NCI-H82 (cell line): ENCODE data around the gene TPK1.
"Not testable (repeated sequence)": the region's sequence is repeated elsewhere in the genome, so short reads cannot be mapped to it uniquely, and the experiment has no call there.

Experiments used
- DNase-seq: peaks from one replicate; lab custom pipeline; 2025; lab: John Stamatoyannopoulos, UW

Gene TPK1

DNA sequence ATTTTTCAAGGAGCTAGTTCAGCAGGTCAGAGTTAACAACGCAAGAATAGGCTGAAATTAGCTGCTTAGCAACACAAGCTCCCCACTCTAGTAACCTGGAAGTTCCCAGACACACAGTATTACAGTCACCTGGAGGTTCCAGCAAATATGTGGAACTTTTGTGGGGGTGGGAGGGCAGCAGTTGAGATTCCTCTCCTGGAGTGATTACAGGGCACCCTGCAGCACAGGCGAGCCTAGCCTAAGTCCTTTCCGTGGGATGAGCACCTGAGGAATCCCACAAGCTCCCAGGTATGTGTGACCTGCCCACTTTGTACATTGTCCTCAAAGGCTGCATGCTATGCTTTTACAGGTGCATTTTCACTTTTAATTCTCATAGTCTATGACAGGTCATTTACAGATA is 13.6 kb downstream of the TPK1 start:
- no peak for DNase-seq

DNA sequence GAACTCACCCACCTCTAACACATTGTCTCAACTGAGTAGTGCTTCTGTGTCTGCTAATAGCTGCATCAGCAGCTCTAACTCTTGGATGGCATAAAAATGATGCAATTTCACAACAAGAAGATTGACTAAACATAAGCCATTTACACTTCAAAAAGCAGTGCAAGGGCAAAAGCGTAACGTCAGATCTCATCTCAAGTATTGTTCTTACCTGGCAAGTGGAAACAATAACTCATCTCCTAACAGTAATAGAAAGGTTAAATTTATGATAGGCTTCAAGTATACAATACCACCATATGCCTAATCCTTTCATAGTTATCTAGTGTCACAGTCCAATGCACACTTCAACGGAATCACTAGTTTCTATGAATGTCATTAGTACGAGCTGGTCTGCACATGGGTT is 14.8 kb downstream of the TPK1 start:
- peak; percentile 71 for DNase-seq

DNA sequence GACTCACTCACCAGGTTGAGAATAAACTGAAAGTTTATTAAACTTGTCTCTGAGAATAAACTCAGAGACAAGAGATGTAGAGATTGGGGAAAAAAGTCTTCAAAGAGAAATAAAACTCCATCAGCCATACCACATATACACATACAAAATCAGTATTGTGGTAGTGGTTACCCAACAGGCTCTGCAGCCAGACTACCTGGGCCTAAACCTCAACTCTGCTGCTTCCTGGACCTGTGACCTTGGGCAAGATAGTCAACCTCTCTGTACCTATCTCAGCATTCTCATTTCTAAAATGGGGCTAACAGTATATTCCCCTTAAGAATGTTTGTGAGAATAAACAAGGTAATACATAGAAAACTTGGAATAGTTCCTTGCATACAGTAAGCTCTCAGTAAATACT is 15.3 kb downstream of the TPK1 start:
- no peak for DNase-seq

DNA sequence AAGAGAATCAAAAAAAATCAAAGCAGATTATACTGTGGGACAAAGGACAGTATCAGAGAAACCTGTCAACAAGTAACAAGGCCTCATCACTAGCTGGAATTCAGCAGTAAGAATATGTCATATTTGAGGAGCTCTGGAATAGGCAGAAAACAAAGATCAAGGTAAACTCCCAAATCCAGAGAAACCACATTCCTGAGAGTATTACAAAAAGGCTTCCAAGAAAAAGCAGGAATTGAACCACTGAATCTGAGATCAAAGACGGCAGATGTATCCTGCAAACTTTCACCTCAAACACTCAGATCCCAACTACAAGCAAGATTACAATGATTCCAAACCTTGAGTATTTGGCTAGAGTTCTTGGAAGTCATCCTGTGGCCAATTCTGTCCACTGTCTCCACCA is 16.3 kb downstream of the TPK1 start:
- DNase-seq, result no peak

DNA sequence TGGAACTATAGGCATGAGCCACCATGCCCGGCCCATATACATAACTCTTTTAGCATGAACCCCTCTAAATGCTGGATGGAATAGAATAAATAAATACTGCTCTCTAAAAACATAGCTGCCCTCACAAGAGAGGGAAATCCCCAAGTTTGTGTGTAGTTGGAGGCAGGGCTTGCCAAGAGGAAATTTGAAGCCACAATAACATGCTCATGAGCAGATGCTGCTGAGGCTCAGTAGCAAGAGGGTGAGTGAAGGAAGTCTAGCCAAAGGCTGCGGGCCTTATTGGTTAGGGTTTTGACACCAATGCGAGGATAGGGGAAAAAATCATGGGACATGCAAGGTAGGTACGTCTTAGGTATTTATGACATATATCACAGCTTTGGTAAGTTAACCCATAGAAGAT is 17.3 kb downstream of the TPK1 start:
- DNase-seq, result peak; percentile 8

DNA sequence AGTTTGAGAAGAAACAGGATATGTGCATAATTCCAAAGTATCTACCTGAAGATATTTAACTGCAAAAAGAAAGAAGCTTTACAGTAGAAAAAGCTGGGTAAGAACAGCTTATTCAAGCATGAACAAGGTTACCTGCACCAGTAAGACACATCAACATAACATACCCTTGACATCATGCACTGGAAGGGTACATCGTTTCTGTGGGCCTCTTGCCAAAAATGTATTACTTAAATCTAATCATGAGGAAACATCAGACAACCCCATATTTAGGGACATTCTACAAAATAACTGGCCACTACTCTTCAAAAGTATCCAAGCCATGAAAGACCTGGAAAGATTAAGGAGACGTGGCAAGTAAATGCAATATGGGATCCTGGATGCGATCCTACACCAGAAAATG is 18.9 kb downstream of the TPK1 start:
- DNase-seq, result no peak

DNA sequence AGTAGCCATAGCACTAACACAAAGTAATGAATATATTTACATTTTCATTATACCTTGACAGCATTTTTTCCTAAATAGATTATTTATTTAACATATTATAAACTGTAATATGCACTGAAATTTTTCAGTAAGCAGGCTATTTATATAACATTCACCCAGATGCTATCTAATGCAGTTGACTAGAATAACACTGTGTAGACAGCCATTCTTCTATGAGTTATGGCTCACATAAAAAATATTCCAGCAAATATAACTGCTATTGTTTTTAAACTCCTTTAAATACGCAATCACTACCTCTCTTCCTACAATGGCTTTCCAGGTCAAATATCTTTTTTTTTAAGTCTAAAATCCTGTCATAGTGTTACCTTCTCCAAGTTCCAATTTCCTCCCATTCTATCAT is 21.6 kb downstream of the TPK1 start:
- DNase-seq, result no peak

DNA sequence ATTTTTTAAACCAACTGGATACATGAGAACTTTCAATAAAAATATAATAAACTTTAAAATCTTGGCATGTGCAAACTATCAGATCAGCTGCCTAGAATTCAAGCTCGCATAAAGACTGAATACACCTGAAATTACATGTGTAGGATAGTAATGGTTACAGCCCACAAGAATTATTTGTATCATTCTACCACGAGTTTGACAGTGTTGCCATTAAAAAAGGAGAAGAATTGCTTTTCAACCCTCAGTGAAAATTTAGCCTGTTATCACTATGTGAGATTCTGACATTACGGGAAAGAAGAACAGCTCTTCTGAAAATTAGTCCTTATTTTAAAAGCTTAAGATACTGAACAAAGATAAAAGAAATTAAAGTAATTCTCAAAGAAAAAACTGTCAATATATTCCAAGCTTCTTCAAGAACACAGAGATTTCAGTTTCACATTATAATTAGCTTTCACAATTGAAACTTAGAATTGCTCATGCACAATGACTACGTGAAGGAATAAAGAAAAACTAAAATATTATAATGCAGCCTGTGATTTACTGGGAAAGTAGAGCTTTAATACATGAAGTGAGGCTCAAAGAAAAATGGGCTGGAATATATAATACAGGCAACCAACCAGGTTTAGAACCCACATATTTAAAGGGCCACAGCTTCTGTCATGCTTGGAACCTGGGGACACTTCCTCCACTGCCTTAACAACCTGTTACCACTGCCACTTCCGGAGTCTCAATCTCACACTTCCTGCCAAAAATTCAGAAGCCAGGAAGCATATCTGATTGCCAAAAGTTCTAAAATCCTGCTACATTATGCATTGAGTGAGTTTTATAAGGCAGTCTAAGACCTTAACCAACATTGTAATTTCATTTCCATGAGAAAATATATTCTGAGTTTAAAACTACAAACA is 23.2 kb downstream of the TPK1 start:
- no peak for DNase-seq

DNA sequence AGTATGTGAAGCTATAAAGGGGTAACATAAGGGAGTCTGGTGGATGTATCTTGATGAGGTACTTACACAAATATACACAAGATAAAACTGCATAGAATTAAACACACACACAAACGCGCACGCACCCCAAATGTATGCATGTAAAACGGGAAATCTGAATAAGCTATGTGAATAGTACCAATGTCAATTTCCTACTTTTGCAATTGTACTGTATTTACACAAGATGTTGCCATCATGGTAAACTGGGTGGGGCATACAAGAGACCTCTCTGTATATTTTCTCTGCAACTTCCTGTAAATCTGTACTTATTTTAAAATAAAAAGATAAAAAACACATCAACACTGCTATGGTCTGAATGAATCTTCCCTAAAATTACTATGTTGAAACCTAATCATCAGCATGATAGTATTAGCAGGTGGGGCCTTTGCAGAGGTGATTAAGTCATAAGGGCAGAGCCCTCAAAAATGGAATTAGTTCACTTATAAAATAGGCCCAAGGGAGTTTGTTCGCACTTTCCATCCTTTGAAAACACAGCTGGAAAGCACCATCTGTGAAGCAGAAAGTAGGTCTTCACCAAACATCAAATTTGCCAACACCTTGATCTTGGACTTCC is 30.1 kb downstream of the TPK1 start:
- no peak for DNase-seq

DNA sequence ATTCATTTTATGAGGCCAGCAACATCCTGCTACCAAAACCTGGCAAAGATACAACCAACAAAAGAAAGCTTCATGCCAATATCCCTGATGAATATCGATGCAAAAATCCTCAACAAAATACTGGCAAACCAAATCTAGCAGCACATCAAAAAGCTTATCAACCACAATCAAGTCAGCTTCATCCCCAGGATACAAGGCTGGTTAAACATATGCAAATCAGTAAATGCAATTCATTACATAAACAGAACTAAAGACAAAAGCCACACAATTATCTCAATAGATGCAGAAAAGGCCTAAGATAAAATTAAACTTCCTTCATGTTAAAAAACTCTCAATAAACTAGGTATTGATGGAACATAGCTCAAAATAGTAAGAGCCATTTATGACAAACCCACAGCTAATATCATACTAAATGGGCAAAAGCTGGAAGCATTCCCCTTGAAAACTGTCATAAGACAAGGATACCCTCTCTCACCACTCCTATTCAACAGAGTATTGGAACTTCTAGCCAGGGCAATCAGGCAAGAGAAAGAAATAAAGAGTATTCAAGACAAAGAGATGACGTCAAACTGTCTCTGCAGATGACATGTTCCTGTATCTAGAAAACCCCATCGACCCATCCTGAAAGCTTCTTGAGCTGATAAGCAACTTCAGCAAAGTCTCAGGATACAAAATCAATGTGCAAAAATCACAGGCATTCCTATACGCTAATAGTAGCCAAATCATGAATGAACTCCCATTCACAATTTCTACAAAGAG is 35.0 kb downstream of the TPK1 start:
- DNase-seq, result not testable (repeated sequence)

DNA sequence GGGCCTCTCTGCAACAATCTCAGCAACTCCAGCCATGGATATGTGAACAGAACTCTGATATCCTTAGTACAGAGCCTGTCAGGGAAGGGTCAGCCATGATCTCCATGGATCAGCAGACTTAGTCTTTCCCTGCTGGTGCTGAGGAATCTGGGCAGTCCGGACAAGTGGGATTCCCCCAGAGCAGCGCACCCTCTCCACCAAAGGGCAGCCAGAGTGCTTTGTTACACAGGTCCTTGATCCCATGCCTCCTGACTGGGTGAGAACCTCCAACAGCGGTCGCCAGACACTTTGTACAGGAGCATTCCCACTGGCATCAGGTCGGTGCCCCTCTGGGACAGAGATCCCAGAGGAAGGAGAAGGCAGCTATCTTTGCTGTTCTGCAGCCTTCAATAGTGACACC is 38.9 kb downstream of the TPK1 start:
- no peak for DNase-seq

DNA sequence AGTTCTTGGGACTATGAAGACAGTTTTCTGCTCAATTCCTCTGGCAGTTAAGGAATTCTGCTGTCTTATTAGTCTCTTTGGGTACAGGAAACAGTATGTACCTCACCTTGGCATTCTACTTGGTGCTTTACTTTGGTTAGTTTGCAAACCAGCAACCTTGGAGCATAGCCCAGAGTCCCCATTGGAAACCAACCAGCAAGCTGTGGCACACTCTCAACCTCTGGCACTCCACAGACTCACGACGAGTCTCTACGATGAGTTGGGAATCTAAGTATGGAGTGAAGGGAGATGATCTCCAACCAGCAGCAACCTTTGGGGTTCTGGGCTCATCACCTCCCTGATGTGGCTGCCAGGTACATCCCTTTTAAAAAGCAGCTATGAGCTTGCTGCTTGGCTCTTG is 43.8 kb downstream of the TPK1 start:
- no peak for DNase-seq

DNA sequence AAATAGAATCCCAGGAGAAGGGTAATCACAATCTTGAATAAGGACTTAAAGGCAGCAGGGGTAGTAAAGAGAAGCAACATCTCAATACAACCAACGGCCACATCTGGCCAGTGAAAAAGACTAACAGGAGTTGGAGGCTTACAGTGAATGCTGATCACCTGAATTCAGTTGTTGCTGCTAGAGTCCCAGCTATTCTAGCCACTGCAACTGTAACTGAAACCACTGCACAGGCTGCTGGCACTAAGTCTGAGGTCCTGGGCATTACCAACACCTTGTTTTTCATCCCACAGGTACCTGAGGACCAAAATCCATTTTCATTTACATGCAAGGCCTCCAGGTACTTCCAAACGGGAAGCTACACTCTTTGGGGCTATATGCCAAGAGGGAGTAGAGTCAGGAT is 44.4 kb downstream of the TPK1 start:
- no peak for DNase-seq

DNA sequence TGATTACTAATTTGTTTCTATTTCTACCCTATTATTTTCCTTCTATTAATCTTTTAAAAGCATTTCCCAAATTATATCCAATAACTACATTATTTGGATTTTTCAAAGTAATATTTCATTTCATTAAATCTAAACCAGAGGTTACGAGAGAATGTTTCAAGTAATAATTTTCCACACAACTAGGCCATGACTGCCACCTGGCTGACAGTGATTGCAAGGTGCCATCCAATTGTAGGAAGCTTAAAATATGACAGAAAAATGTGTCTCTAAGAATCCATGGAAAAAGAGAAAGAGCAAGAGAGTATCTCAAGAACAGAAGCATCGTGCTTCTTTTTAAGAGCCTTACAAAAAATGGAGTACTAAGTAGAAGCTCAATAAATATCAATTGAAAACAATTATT is 48.7 kb downstream of the TPK1 start:
- DNase-seq, result peak; percentile 70

DNA sequence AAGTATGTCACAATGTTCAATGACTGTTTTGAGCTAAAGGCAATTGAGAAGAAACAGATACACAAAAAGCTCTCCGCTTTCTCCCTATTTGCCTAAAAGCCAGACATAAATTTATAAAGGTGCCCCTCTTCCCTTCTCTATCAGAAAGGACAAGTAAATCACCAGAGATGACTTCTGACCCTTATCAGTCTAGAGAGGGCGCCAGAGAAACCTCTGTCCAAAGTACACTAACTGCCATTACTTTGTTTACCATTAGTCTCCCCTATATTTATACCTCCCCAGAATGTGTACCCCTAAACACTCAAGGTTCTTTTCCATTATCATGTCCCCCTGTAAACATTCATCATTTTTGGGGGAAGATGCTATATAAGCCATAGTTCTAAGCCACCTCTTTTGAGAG is 49.3 kb downstream of the TPK1 start:
- DNase-seq, result peak; percentile 55

DNA sequence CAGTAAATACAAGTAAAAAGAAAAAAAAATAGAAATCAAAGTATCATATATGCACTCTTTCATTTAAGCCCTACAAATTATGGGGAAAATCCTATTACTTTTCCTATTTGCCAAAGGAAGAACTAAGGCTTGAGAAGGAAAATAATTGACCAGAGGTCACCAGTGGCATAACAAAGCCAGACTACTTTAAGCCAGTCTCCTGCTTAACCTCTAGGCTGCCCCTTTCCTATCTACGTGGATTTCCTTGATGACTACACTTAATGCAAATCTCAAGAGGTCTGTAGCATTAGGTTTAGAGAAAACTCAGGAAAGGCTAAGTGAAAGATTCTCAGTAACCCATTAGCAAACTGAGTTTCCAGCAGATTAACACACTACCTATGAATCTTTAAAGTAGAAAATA is 49.8 kb downstream of the TPK1 start:
- peak; percentile 41 for DNase-seq

DNA sequence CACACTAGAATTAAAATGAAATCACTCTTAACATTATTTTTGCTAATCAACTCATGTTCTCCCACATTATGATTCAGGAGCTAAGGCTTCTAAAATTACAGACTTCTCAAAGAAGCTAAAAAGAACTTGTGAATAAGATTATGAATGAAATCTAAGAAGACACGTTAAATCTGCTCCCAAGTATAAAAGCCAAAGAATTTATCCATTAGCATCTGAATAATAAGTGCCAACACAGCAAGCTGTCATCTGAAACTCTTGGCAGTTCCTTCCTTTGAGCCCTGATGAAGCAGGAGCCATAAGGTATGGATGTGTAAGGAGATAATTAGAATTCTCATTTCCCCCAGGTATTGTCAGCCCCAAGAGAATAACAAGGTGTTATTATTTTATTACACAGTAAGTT is 50.3 kb downstream of the TPK1 start:
- DNase-seq, result peak; percentile 49

DNA sequence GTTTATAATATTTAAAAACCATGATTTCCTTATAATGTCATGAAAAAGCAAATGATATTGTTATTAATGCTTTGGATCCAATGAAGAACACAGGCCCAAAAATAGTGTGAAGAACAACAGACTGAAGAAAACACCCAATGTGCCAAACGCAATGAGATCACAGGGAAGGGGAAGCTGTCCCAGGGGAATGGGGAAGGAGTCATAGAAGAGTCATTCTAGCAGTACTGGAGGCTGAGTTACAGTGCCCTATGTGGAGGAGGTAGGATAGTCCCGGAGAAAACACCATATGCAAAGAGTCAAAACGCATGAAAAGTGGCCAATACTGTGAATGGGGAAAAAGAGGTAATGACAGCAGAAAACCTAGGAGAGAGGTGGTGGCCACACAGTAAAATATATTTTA is 50.9 kb downstream of the TPK1 start:
- DNase-seq, result peak; percentile 59

DNA sequence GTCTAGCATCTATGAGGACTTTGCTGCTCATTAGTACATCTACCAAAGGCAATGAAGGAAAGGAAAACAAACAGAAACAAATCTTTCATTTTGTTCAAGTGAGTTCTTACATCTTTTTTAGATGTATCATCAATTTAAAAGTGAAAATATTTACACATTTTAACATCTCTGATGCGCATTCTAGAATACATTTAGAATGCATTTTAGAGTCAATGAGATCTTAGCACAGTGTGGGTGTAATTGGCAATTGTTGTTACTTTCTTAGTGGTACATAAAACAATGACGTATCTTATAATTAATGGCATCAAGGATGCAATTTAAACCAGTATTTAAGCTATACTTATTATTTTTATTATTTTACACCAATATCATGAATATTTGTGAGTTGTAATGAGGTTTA is 51.4 kb downstream of the TPK1 start:
- DNase-seq, result no peak

DNA sequence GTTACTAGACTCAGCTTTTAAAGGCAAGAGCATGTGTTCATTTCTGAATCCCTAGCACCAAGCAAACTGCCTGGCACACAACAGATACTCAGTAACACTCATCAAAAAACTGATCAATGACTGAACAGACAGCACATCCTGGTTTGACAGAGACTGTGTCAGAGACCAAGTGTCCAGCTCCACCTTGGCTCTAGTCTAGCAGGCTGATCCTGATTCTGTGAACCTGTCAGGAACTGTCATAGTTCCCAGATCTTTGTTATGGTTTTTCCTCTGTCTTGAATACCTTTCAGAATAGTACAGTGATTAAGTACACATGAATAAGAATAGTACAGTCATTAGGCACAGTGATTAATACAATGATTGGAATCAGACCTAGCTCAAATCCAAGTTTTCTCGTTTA is 53.0 kb downstream of the TPK1 start:
- DNase-seq, result no peak

DNA sequence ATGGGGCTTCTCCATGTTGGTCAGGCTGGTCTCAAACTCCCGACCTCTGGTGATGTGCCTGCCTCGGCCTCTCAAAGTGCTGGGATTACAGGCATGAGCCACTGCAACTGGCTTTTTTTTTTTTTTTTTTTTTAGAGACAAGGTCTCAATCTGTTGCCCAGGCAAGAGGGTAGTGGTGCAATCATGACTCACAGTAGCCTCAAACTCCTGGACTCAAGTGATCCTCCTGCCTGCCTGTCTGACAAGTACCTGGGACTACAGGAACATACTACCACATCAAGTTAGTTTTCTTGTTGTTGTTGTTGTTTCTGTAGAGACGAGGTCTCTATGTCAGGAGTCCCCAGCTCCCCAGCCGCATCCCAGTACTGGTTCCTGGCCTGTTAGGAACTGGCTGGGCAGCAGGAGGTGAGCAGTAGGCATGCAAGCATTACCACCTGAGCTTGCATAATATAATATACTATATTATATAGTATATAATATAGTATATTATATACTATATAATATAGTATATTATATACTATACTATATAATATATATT is 55.7 kb downstream of the TPK1 start:
- no peak for DNase-seq

DNA sequence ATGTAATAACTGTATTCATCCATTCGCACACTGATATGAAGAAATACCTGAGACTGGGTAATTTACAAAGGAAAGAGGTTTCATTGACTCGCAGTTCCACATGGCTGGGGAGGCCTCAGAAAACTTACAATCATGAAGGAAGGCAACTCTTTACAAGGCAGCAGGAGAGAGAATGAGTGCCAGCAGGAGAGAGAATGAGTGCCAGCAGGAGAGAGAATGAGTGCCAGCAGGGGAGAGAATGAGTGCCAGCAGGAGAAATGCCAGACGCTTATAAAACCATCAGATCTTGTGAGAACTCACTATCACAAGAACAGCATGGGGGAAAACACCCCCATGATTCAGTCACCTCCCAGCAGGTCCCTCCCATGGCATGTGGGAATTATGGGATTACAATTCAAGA is 58.0 kb downstream of the TPK1 start:
- not testable (repeated sequence) for DNase-seq
